HG02610 (cell line): ENCODE data around the gene SLC26A6.
A peak's percentile ranks its signal among the peaks of the same experiment; 100 is the strongest.

Source experiments
- ATAC-seq: cut with Tn5 transposase; IDR thresholded peaks from one replicate; pipeline ENCODE4 v1.9.1; 2021; ENCODE audit warnings: mild to moderate bottlenecking, moderate library complexity; ENCODE audit not compliant: unreplicated experiment

SLC26A6 gene

GRCh38 chr3:48634661-48635221 is 520 bp downstream of the SLC26A6 start:
- ATAC-seq: peak; percentile 14

- no peak for ATAC-seq
Measured at GRCh38 chr3:48633743-48634142, 1.5 kb downstream of the SLC26A6 start.

- ATAC-seq: no peak
Measured at GRCh38 chr3:48633256-48633655, 2.0 kb downstream of the SLC26A6 start.

- no peak for ATAC-seq
Measured at GRCh38 chr3:48631516-48632448, 3.5 kb downstream of the SLC26A6 start.

GRCh38 chr3:48630833-48631232 is 4.4 kb downstream of the SLC26A6 start:
- ATAC-seq: no peak

- no peak for ATAC-seq
Measured at GRCh38 chr3:48630407-48630806, 4.9 kb downstream of the SLC26A6 start.

GRCh38 chr3:48629894-48630293 is 5.4 kb downstream of the SLC26A6 start:
- ATAC-seq: no peak

GRCh38 chr3:48628277-48629017 is 6.8 kb downstream of the SLC26A6 start:
- ATAC-seq: no peak

GRCh38 chr3:48625600-48625999 is 9.7 kb downstream of the SLC26A6 start:
- no peak for ATAC-seq

GRCh38 chr3:48624767-48625166 is 10.5 kb downstream of the SLC26A6 start:
- ATAC-seq: no peak

GRCh38 chr3:48623851-48624547 is 11.3 kb downstream of the SLC26A6 start:
- ATAC-seq: no peak

- ATAC-seq: no peak
Measured at GRCh38 chr3:48621461-48621869, 13.8 kb downstream of the SLC26A6 start, which contains the start of gene TMEM89. Gene TMEM89 (minus strand): TSS chr3:48621769. CDS start chr3:48621756, 13 bp downstream.

- no peak for ATAC-seq
Measured at GRCh38 chr3:48619541-48620524, 15.4 kb downstream of the SLC26A6 start.

GRCh38 chr3:48617559-48617958 is 17.7 kb downstream of the SLC26A6 start:
- ATAC-seq: no peak

GRCh38 chr3:48614044-48614443 is 21.2 kb downstream of the SLC26A6 start:
- no peak for ATAC-seq

- ATAC-seq: no peak
Measured at GRCh38 chr3:48612309-48612708, 23.0 kb downstream of the SLC26A6 start.

GRCh38 chr3:48609088-48610005 is 25.9 kb downstream of the SLC26A6 start, which contains the start of gene UQCRC1:
Gene UQCRC1 (minus strand): TSS chr3:48609646. CDS start chr3:48609620, 26 bp downstream.
- peak; percentile 96 for ATAC-seq

- no peak for ATAC-seq
Measured at GRCh38 chr3:48607519-48607918, 27.7 kb downstream of the SLC26A6 start.

- ATAC-seq: no peak
Measured at GRCh38 chr3:48601622-48601994, 33.7 kb downstream of the SLC26A6 start.
